Cardiac muscle cell (in vitro differentiated cells and primary cell): ENCODE measurements around the gene TXK. TPM values are rescaled to one million over a fixed set of nuclear protein-coding genes. Genes with fewer than 3 reads are reported as not detected.
A peak's percentile ranks its signal among the peaks of the same experiment; 100 is the strongest.

ENCODE experiments used
- DNase-seq, 2 donors: peaks; one replicate each; pipeline versions ENCODE4 v3.0.0 to v3.0.0-alpha.2; 2010 to 2017; ENCODE audit warnings: low read depth in 1 of 2, low spot score in 1 of 2
- H3K27ac ChIP-seq: fragments of 200-600 bp; sonication (generic); 2 replicates; pipeline ENCODE4 v1.5.1; 2016
- H3K27me3 ChIP-seq: fragments of 200-600 bp; sonication (generic); 2 replicates; pipeline ENCODE4 v1.6.0; 2016; ENCODE audit warnings: control low read depth
- H3K36me3 ChIP-seq: fragments of 200-600 bp; sonication (generic); 2 replicates; pipeline ENCODE4 v1.5.1; 2016; ENCODE audit warnings: control low read depth
- H3K4me1 ChIP-seq: fragments of 200-600 bp; sonication (generic); 2 replicates; pipeline ENCODE4 v1.8.1; 2017; ENCODE audit warnings: low read depth, mild to moderate bottlenecking, mixed run types
- H3K4me3 ChIP-seq: fragments of 200-600 bp; sonication (generic); 2 replicates; pipeline ENCODE4 v1.5.1; 2016; ENCODE audit warnings: mild to moderate bottlenecking
- H3K9me3 ChIP-seq: fragments of 200-600 bp; sonication (generic); 2 replicates; pipeline ENCODE4 v1.5.1; 2017; ENCODE audit warnings: low read depth, mild to moderate bottlenecking, control low read depth
- polyA plus RNA-seq: library from polyadenylated mRNA; unstranded; fragments of >200 nt; fragmentation: Nextera tagmentation; extraction: Ambion mirVana; gene quantifications from 2 replicates; pipeline ENCODE4 v1.2.1, GENCODE V29; 2016
- total RNA-seq: library from RNA; depleted of rRNA; stranded (reverse); fragments of >200 nt; gene quantifications from 2 replicates; pipeline ENCODE4 v1.2.3, GENCODE V29; 2016
- TF ChIP-seq, protein P1 (sequence below): IDR thresholded peaks from 2 replicates; pipeline ENCODE4 v1.5.1; 2012; ENCODE audit warnings: low read depth, mild to moderate bottlenecking, low read length

The TXK gene
- total and polyA plus RNA-seq, 2 experiments from 2014 or later, result 0.83 to 0.93 TPM

DNA sequence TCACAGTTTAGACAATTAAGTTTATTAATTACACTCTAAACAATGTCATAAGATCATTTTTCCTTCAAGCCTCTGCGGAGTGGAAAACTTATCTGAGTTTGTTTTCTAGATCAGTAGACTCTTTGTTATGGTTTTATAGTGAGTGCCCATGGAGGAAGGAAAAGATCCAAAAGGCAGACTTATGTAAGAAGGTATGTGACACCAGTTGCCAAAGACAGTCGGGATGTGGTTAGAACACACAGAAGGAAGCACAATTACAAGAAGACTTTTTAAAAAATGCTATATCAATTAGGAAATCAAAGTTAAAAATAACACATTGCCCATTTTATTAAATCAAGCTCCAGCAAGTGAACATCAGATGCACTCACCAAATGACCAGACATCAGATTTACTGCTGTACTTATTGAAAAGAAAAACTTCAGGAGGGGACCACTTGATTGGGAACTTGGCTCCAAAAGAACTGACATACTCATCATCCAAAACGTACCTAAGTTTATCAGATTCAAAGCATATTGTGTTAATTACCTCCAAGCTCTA lies 60.4 kb downstream of the TXK start:
- TF ChIP-seq, protein P1, sequence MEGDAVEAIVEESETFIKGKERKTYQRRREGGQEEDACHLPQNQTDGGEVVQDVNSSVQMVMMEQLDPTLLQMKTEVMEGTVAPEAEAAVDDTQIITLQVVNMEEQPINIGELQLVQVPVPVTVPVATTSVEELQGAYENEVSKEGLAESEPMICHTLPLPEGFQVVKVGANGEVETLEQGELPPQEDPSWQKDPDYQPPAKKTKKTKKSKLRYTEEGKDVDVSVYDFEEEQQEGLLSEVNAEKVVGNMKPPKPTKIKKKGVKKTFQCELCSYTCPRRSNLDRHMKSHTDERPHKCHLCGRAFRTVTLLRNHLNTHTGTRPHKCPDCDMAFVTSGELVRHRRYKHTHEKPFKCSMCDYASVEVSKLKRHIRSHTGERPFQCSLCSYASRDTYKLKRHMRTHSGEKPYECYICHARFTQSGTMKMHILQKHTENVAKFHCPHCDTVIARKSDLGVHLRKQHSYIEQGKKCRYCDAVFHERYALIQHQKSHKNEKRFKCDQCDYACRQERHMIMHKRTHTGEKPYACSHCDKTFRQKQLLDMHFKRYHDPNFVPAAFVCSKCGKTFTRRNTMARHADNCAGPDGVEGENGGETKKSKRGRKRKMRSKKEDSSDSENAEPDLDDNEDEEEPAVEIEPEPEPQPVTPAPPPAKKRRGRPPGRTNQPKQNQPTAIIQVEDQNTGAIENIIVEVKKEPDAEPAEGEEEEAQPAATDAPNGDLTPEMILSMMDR, result no peak
- H3K4me1 ChIP-seq, result no peaks in the 10 kb centered on the region
- peak in 1 of 2 donors; percentile 20 for DNase-seq
- no peaks in the 10 kb centered on the region for H3K36me3 ChIP-seq
- H3K27ac ChIP-seq, result no peak overlapping the region
- no peak overlapping the region for H3K4me3 ChIP-seq
- H3K27me3 ChIP-seq, result no peaks in the 10 kb centered on the region
- H3K9me3 ChIP-seq, result no peaks in the 10 kb centered on the region

DNA sequence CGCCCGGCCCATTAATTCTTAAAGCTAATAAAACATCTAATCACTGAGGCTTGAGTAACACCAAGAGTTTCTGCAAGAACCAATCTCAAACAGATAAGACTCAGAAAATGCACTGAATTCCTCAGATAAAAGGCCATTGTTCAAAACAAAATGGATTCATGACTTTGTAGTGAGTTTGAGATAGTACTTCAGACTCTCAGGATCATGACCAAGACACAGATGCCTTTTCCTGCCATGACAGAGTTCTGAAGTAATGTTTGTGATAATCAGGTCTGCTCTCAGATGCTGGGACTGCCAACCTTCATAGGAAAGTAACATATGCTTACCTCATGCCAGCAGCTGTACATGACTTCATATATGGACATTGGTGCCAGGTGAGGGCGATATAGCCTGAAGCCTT lies 62.9 kb downstream of the TXK start:
- no peaks in the 10 kb centered on the region for H3K9me3 ChIP-seq
- H3K27me3 ChIP-seq, result no peaks in the 10 kb centered on the region
- H3K27ac ChIP-seq, result no peak overlapping the region
- no peaks in the 10 kb centered on the region for H3K36me3 ChIP-seq
- no peaks in the 10 kb centered on the region for H3K4me1 ChIP-seq
- TF ChIP-seq, protein P1, result no peak
- DNase-seq, result peak in 1 of 2 donors; percentile 63
- no peak overlapping the region for H3K4me3 ChIP-seq

DNA sequence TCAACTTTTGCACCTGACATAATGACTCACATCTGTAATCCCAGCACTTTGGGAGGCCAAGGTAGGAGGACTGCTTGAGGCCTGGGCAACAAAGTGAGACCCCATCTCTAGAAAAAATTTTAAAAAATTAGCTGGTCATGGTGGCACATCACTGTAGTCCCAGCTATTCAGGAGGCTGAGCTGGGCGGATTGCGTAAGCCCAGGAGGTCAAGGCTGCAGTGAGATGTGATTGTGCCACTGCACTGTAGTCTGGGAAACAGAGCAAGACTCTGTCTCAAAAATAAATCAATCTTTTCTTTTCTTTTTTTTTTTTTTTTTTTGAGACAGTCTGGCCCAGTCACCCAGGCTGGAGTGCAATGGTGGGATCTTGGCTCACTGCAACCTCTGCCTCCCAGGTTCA lies 65.0 kb downstream of the TXK start:
- no peaks in the 10 kb centered on the region for H3K36me3 ChIP-seq
- H3K27ac ChIP-seq, result no peak overlapping the region
- H3K4me3 ChIP-seq, result no peak overlapping the region
- no peaks in the 10 kb centered on the region for H3K27me3 ChIP-seq
- no peaks in the 10 kb centered on the region for H3K4me1 ChIP-seq
- no peaks in the 10 kb centered on the region for H3K9me3 ChIP-seq
- TF ChIP-seq, protein P1, result no peak
- DNase-seq, result no peak

DNA sequence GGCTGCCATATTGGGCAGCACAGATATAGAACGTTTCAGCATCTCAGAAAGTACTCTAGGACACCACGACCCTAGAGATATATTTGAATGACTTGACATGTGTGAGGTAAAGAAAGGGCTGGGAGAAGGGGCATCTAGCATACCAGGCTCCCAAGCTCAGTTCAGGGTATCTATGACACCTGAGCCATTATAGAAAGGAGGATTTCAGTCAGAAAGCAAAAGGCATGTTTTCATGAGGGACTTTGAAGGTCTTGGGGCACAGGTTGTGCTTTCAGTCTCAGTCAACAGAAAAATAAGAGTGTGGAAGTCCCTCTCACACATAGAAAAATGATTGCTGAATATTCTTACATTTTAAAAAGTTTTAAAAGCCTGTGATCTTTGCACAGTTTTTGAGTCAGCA lies 65.9 kb downstream of the TXK start:
- DNase-seq, result no peak
- Histone ChIP-seq H3K27me3 (no peaks in the 10 kb centered on the region), H3K27ac (no peak overlapping the region), H3K4me3 (no peak overlapping the region), H3K4me1 (no peaks in the 10 kb centered on the region), H3K9me3 (no peaks in the 10 kb centered on the region), H3K36me3 (no peaks in the 10 kb centered on the region)
- TF ChIP-seq, protein P1, result no peak

DNA sequence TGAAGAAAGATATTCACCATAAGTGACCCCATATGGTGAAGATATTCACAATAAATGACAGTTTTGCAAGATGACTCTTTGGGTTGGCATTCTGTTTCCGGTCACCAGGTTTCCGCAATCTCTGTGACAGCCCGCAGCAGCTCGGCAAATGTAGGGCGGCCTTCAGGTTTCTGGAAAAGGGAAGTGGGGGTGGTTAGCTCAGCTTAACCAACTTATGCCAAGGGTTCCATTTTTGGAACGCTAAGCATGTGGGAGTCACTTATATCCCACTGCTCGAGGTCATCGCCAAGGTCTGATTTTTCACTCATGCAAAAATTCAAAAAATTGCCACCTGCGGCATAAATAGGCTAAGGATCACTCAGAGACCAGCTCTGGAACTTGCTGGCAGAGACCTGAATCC lies 66.5 kb downstream of the TXK start:
- Histone ChIP-seq H3K4me1 (no peaks in the 10 kb centered on the region), H3K27ac (no peak overlapping the region), H3K9me3 (no peaks in the 10 kb centered on the region), H3K27me3 (no peaks in the 10 kb centered on the region), H3K4me3 (no peak overlapping the region), H3K36me3 (no peaks in the 10 kb centered on the region)
- TF ChIP-seq, protein P1, result no peak
- no peak for DNase-seq
